ENCODE data around the gene RAB5B.

Gene RAB5B

GRCh38 chr12:55972042-55972441 is 1.8 kb upstream of the RAB5B start:
- TF ChIP-seq, protein P1, sequence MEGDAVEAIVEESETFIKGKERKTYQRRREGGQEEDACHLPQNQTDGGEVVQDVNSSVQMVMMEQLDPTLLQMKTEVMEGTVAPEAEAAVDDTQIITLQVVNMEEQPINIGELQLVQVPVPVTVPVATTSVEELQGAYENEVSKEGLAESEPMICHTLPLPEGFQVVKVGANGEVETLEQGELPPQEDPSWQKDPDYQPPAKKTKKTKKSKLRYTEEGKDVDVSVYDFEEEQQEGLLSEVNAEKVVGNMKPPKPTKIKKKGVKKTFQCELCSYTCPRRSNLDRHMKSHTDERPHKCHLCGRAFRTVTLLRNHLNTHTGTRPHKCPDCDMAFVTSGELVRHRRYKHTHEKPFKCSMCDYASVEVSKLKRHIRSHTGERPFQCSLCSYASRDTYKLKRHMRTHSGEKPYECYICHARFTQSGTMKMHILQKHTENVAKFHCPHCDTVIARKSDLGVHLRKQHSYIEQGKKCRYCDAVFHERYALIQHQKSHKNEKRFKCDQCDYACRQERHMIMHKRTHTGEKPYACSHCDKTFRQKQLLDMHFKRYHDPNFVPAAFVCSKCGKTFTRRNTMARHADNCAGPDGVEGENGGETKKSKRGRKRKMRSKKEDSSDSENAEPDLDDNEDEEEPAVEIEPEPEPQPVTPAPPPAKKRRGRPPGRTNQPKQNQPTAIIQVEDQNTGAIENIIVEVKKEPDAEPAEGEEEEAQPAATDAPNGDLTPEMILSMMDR (IDR thresholded peaks at IDR 0.05), result no peak
- no peaks in the 10 kb centered on the region for H3K36me3 ChIP-seq (ENCODE audit: control insufficient read depth, insufficient read depth, low read length)
- H3K27ac ChIP-seq, result peak overlapping the region; percentile 93
- peak overlapping the region; percentile 26 for H2AFZ ChIP-seq
- H3K4me2 ChIP-seq (ENCODE audit: low read length), result no peak overlapping the region
- peaks cover 27% of the 10 kb centered on the region for H3K4me1 ChIP-seq
- no peaks in the 10 kb centered on the region for H3K27me3 ChIP-seq (ENCODE audit: control insufficient read depth, insufficient read depth, low read length)
- no peak overlapping the region for H3K9ac ChIP-seq
- no peaks in the 10 kb centered on the region for H3K9me3 ChIP-seq (ENCODE audit: control insufficient read depth, low read length)
- H3K4me3 ChIP-seq (ENCODE audit: low read depth, low read length), result no peak overlapping the region
- peaks cover 31% of the 10 kb centered on the region for H3K79me2 ChIP-seq

- Histone ChIP-seq H3K4me3 (ENCODE audit: low read depth, low read length) (peak overlapping the region; percentile 58), H3K9ac (no peak overlapping the region), H3K9me3 (ENCODE audit: control insufficient read depth, low read length) (no peaks in the 10 kb centered on the region), H3K79me2 (peaks cover 36% of the 10 kb centered on the region), H3K4me1 (peaks cover 23% of the 10 kb centered on the region), H3K27ac (peak overlapping the region; percentile 93), H2AFZ (peak overlapping the region; percentile 87), H3K4me2 (ENCODE audit: low read length) (peak overlapping the region; percentile 76), H3K27me3 (ENCODE audit: control insufficient read depth, insufficient read depth, low read length) (no peaks in the 10 kb centered on the region), H3K36me3 (ENCODE audit: control insufficient read depth, insufficient read depth, low read length) (no peaks in the 10 kb centered on the region)
- TF ChIP-seq, protein P1 (IDR thresholded peaks at IDR 0.05), result no peak
Observed at GRCh38 chr12:55972456-55972855, 1.4 kb upstream of the RAB5B start.

GRCh38 chr12:55972911-55973598 is 823 bp upstream of the RAB5B start:
- Histone ChIP-seq H2AFZ (peak overlapping the region; percentile 87), H3K27me3 (ENCODE audit: control insufficient read depth, insufficient read depth, low read length) (no peaks in the 10 kb centered on the region), H3K36me3 (ENCODE audit: control insufficient read depth, insufficient read depth, low read length) (no peaks in the 10 kb centered on the region), H3K9ac (no peak overlapping the region), H3K4me1 (peaks cover 21% of the 10 kb centered on the region), H3K79me2 (peaks cover 42% of the 10 kb centered on the region), H3K4me3 (ENCODE audit: low read depth, low read length) (peak overlapping the region; percentile 58), H3K4me2 (ENCODE audit: low read length) (peak overlapping the region; percentile 76), H3K9me3 (ENCODE audit: control insufficient read depth, low read length) (no peaks in the 10 kb centered on the region), H3K27ac (peak overlapping the region; percentile 93)
- TF ChIP-seq, protein P1 (IDR thresholded peaks at IDR 0.05), result no peak

DNA sequence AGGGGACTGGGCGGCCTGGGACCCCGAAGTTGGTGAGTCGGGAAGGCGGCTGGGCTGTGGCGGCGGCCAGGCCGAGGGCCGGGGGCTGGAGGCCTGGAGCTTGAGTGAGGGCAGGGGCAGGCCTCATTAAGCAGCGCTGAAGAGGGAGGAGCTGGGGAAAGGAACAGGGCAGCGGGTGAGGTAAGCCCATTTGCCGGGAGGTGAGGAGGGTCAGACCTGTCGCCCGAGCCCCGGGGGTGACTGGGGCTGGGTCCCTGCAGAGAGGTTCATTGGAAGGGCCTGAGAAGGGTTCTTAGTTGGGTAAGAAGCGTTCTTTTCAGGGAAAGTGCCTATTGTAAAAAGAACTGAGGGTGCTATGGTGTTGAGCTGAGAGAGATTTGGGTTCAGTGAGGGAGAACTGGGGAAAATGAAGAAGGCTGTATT is 441 bp downstream of the RAB5B start:
- peak overlapping the region; percentile 82 for H2AFZ ChIP-seq
- no peaks in the 10 kb centered on the region for H3K27me3 ChIP-seq (ENCODE audit: control insufficient read depth, insufficient read depth, low read length)
- H3K79me2 ChIP-seq, result peaks cover 53% of the 10 kb centered on the region
- H3K4me3 ChIP-seq (ENCODE audit: low read depth, low read length), result peak overlapping the region; percentile 97
- H3K9me3 ChIP-seq (ENCODE audit: control insufficient read depth, low read length), result no peaks in the 10 kb centered on the region
- peak overlapping the region; percentile 96 for H3K9ac ChIP-seq
- peak overlapping the region; percentile 92 for H3K27ac ChIP-seq
- TF ChIP-seq, protein P1 (IDR thresholded peaks at IDR 0.05), result no peak
- H3K4me2 ChIP-seq (ENCODE audit: low read length), result peak overlapping the region; percentile 52
- peaks cover 21% of the 10 kb centered on the region for H3K4me1 ChIP-seq
- H3K36me3 ChIP-seq (ENCODE audit: control insufficient read depth, insufficient read depth, low read length), result no peaks in the 10 kb centered on the region

DNA sequence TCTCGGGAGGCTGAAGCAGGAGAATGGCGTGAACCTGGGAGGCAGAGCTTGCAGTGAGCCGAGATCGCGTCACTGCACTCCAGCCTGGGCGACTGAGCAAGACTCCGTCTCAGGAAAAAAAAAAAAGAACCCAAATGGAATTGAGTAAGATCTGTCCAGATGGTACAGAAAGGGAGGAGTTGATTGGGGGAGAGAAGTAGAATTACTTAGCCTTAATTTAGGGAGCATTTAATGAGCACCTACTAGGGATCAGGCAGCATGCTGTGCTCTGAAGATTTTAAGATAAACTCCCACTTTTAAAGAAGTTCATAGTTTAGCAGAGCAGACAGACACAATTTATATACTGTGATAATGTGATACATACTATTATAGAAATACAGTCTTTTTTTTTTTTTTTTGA is 4.5 kb downstream of the RAB5B start:
- no peak overlapping the region for H3K4me2 ChIP-seq (ENCODE audit: low read length)
- TF ChIP-seq, protein P1 (IDR thresholded peaks at IDR 0.05), result no peak
- H3K79me2 ChIP-seq, result peaks cover 64% of the 10 kb centered on the region
- peaks cover 24% of the 10 kb centered on the region for H3K4me1 ChIP-seq
- H2AFZ ChIP-seq, result no peak overlapping the region
- H3K9ac ChIP-seq, result no peak overlapping the region
- H3K27me3 ChIP-seq (ENCODE audit: control insufficient read depth, insufficient read depth, low read length), result no peaks in the 10 kb centered on the region
- no peaks in the 10 kb centered on the region for H3K36me3 ChIP-seq (ENCODE audit: control insufficient read depth, insufficient read depth, low read length)
- no peak overlapping the region for H3K27ac ChIP-seq
- no peaks in the 10 kb centered on the region for H3K9me3 ChIP-seq (ENCODE audit: control insufficient read depth, low read length)
- H3K4me3 ChIP-seq (ENCODE audit: low read depth, low read length), result no peak overlapping the region

Data from parathyroid adenoma (tissue), 2 donors.